Endothelial cell of umbilical vein (primary cell): ENCODE results near the gene RIMBP2. TPM values are rescaled to one million over a fixed set of nuclear protein-coding genes. Genes with fewer than 3 reads are reported as not detected.

Experiments
- BruUV-seq: library from RNA; stranded (reverse); fragments of 400-500 nt; replicated peaks from 2 replicates; lab custom pipeline; 2021; lab: Mats Ljungman, UMichigan
- CTCF ChIA-PET: fragments of 300-600, 350-600 bp; sonication (Branson Sonifier 250); formaldehyde crosslinking; loops from one replicate; lab custom pipeline; 2021; ENCODE audit warnings: antibody characterized with exemption, inconsistent platforms; lab: Charles Lee
- POLR2A ChIA-PET: fragments of 300-600, 350-600 bp; sonication (Branson Sonifier 250); formaldehyde crosslinking; loops from one replicate; lab custom pipeline; 2021; ENCODE audit warnings: antibody characterized with exemption, inconsistent platforms; lab: Charles Lee
- DNase-seq: peaks from one replicate; pipeline ENCODE4 v3.0.0-alpha.2; 2011; ENCODE audit warnings: low read depth, low spot score
- FAIRE-seq: peaks from 2 replicates; lab custom pipeline; 2011; peaks lifted over from hg19 to GRCh38; lab: Jason Lieb, UNC
- H2AFZ ChIP-seq: 2 replicates; pipeline ENCODE4 v1.6.0; 2012; ENCODE audit warnings: low read depth, low read length, control low read depth, inconsistent platforms
- H3K27ac ChIP-seq: 2 replicates; pipeline ENCODE4 v1.5.1; 2011; ENCODE audit warnings: low read depth, mild to moderate bottlenecking, control low read depth, low read length, moderate library complexity; ENCODE audit not compliant: insufficient read depth
- H3K27me3 ChIP-seq, 2 experiments: 2 replicates each; pipeline versions ENCODE4 v1.6.0 to v1.6.1; 2011; ENCODE audit warnings: low read length in 2 of 2, mixed read lengths in 1 of 2; ENCODE audit not compliant: control insufficient read depth in 2 of 2, insufficient read depth in 2 of 2
- H3K36me3 ChIP-seq, 2 experiments: 2 replicates in 1 of 2; 3 replicates in 1 of 2; pipeline ENCODE4 v1.5.1; 2011; ENCODE audit warnings: low read length in 2 of 2, mild to moderate bottlenecking in 1 of 2, moderate library complexity in 1 of 2; ENCODE audit not compliant: control insufficient read depth in 2 of 2, insufficient read depth in 2 of 2; ENCODE audit errors: extremely low read depth in 1 of 2
- H3K4me1 ChIP-seq: 3 replicates; pipeline ENCODE4 v1.5.1; 2011; ENCODE audit warnings: mild to moderate bottlenecking, low read length; ENCODE audit not compliant: control insufficient read depth, insufficient read depth; ENCODE audit errors: extremely low read depth
- H3K4me2 ChIP-seq: 2 replicates; pipeline ENCODE4 v1.6.1; 2011; ENCODE audit warnings: low read length, control low read depth, mixed read lengths; ENCODE audit not compliant: insufficient read depth
- H3K4me3 ChIP-seq, 3 experiments: fragments of 200-600 bp in 1 of 3; sonication (generic), shearing (Covaris generic) in 1 of 3; replicated peaks in 1 of 3; 2 replicates each; pipeline ENCODE4 v1.5.1; 2011 to 2016; ENCODE audit warnings: control low read depth in 3 of 3, low read length in 3 of 3, mild to moderate bottlenecking in 2 of 3, inconsistent platforms in 1 of 3, low read depth in 1 of 3, moderate library complexity in 1 of 3; ENCODE audit not compliant: insufficient read depth in 1 of 3
- H3K79me2 ChIP-seq: 2 replicates; pipeline ENCODE4 v1.6.0; 2012; ENCODE audit warnings: low read length, inconsistent platforms; ENCODE audit not compliant: control insufficient read depth, insufficient read depth
- H3K9ac ChIP-seq: replicated peaks from 2 replicates; pipeline ENCODE3; 2011; ENCODE audit warnings: low read length, control low read depth; ENCODE audit not compliant: insufficient read depth; ENCODE audit errors: extremely low read depth
- H3K9me1 ChIP-seq: replicated peaks from 3 replicates; pipeline ENCODE4 v1.6.0; 2011; ENCODE audit warnings: mild to moderate bottlenecking, low read length; ENCODE audit not compliant: control insufficient read depth, insufficient read depth; ENCODE audit errors: extremely low read depth
- H3K9me3 ChIP-seq: replicated peaks from 2 replicates; pipeline ENCODE4 v1.5.1; 2012; ENCODE audit warnings: low read length, inconsistent platforms; ENCODE audit not compliant: control insufficient read depth, insufficient read depth
- H4K20me1 ChIP-seq: replicated peaks from 2 replicates; pipeline ENCODE3; 2011; ENCODE audit warnings: mild to moderate bottlenecking, low read length; ENCODE audit not compliant: control insufficient read depth, insufficient read depth; ENCODE audit errors: extremely low read depth
- EZH2 ChIP-seq: IDR thresholded peaks from 2 replicates; pipeline ENCODE4 v1.6.1; 2012; ENCODE audit warnings: borderline replicate concordance, low read depth, mild to moderate bottlenecking, moderate library complexity, low read length, inconsistent platforms; ENCODE audit not compliant: severe bottlenecking
- FOS ChIP-seq: IDR thresholded peaks from 2 replicates; pipeline ENCODE4 v1.6.1; 2011; ENCODE audit warnings: mild to moderate bottlenecking, low read length, moderate library complexity, borderline replicate concordance; ENCODE audit not compliant: insufficient read depth
- GATA2 ChIP-seq: IDR thresholded peaks from 2 replicates; pipeline ENCODE4 v1.7.0; 2011; ENCODE audit warnings: low read depth, mild to moderate bottlenecking, moderate library complexity, mixed read lengths, low read length; ENCODE audit not compliant: insufficient read length, insufficient read depth
- JUN ChIP-seq: IDR thresholded peaks from 2 replicates; pipeline ENCODE4 v1.6.1; 2011; ENCODE audit warnings: borderline replicate concordance, low read depth; ENCODE audit not compliant: insufficient read length, insufficient read depth
- MAX ChIP-seq: IDR thresholded peaks from 2 replicates; pipeline ENCODE4 v1.6.1; 2011; ENCODE audit not compliant: insufficient read depth, insufficient read length
- MYC ChIP-seq: IDR thresholded peaks from one replicate; pipeline ENCODE4 v1.6.1; 2011; ENCODE audit warnings: mild to moderate bottlenecking, low read depth, low read length
- POLR2A ChIP-seq: IDR thresholded peaks from 2 replicates; pipeline ENCODE4 v1.6.1; 2012; ENCODE audit warnings: low read depth, mild to moderate bottlenecking, control low read depth, low read length
- POLR2AphosphoS5 ChIP-seq: IDR thresholded peaks from 2 replicates; pipeline ENCODE4 v1.6.1; 2012; ENCODE audit warnings: low read depth, mild to moderate bottlenecking, control low read depth, low read length, moderate library complexity; ENCODE audit not compliant: insufficient read depth
- dilution Hi-C: fragments of 300-500 bp; cut with MboI; formaldehyde crosslinking; loops from one replicate; pipeline ENCODE4 v1.15.0; 2019; ENCODE audit warnings: low sequenced_read_pairs; ENCODE audit not compliant: extremely low pct_ligation_motif_present
- intact Hi-C: fragments of 100-400 bp; cut with micrococcal nuclease; formaldehyde crosslinking; loops from one replicate; pipeline ENCODE4 v1.10.0; 2022
- polyA plus RNA-seq, 4 experiments: library from polyadenylated mRNA; depleted of rRNA in 3 of 4; stranded (reverse) in 3 of 4; unstranded in 1 of 4; fragments of >200 nt; gene quantifications; 2 replicates each; pipeline versions ENCODE4 v1.2.1 to v1.2.3, GENCODE V29; 2011 to 2012; ENCODE audit warnings: missing spikeins in 1 of 4
- total RNA-seq: library from RNA; stranded (reverse); gene quantifications from 2 replicates; pipeline ENCODE4 v1.2.3, GENCODE V29; 2021
- TF ChIP-seq, protein P1 (sequence below), 2 donors: IDR thresholded peaks; 1 replicate in 1 of 2; 2 replicates in 1 of 2; pipeline ENCODE4 v1.5.1; 2011; ENCODE audit warnings: low read length in 2 of 2, mild to moderate bottlenecking in 2 of 2, moderate library complexity in 2 of 2, control low read depth in 1 of 2, inconsistent platforms in 1 of 2, low read depth in 1 of 2; ENCODE audit not compliant: insufficient read depth in 1 of 2; ENCODE audit errors: extremely low read depth in 1 of 2

The RIMBP2 gene
- total and polyA plus RNA-seq, 2 donors (not counting 3 experiments of a cell fraction or from before 2014, with no cell fraction given) = 0.04 TPM; not detected in 1

GRCh38 chr12:130444986-130445385 lies 271.1 kb downstream of the RIMBP2 start:
- ChIA-PET POLR2A (no interaction called here), CTCF (no interaction called here)
- Histone ChIP-seq H3K4me3 (no peak overlapping the region), H3K79me2 (no peaks in the 10 kb centered on the region), H3K36me3 (no peaks in the 10 kb centered on the region), H3K9me3 (peaks cover 14% of the 10 kb centered on the region), H3K27ac (no peak overlapping the region), H3K27me3 (no peaks in the 10 kb centered on the region), H2AFZ (no peak overlapping the region), H4K20me1 (no peaks in the 10 kb centered on the region), H3K4me2 (no peak overlapping the region), H3K9ac (no peak overlapping the region), H3K4me1 (no peaks in the 10 kb centered on the region), H3K9me1 (no peaks in the 10 kb centered on the region)
- dilution Hi-C loops (no loop called here), intact Hi-C loops (loop anchor here (5.0 kb wide), 1 partner anchor 408 kb away; no protein-coding TSS in a partner anchor)
- TF ChIP-seq EZH2 = no peak
- DNase-seq (no peak), FAIRE-seq (no peak)
- BruUV-seq = no TSS peak

DNA sequence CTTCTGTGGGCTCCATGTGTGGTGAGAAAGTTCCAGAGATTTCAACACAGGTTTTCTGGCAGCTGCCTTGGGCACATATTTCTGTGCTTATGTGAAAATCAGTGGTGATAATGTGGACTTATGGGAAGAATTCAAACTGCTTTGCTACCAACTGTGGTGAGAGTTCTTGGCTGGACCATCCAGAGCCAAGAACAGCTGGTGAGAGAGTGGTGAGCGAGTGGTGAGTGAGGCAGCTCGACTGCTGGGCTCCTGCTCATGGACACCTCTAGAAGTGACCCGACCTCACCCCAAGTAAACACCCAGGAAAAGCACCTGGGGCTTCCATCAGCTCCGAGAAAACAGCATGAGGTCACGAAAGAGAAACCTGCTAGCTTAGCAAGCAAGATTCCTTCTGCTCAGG lies 272.0 kb downstream of the RIMBP2 start:
- DNase-seq = no peak
- CTCF ChIA-PET = no interaction called here

More for the DNA sequence above, 272.0 kb downstream of the RIMBP2 start:
- no peaks in the 10 kb centered on the region for H3K9me1 ChIP-seq
- no peak overlapping the region for H3K4me3 ChIP-seq
- no peak overlapping the region for H3K4me2 ChIP-seq
- H3K9ac ChIP-seq = no peak overlapping the region
- no peak for FAIRE-seq
- H3K4me1 ChIP-seq = no peaks in the 10 kb centered on the region
- TF ChIP-seq POLR2AphosphoS5 (no peak), GATA2 (no peak), EZH2 (no peak), FOS (no peak), MYC (no peak), POLR2A (no peak), JUN (no peak), MAX (no peak)
- TF ChIP-seq, protein P1, sequence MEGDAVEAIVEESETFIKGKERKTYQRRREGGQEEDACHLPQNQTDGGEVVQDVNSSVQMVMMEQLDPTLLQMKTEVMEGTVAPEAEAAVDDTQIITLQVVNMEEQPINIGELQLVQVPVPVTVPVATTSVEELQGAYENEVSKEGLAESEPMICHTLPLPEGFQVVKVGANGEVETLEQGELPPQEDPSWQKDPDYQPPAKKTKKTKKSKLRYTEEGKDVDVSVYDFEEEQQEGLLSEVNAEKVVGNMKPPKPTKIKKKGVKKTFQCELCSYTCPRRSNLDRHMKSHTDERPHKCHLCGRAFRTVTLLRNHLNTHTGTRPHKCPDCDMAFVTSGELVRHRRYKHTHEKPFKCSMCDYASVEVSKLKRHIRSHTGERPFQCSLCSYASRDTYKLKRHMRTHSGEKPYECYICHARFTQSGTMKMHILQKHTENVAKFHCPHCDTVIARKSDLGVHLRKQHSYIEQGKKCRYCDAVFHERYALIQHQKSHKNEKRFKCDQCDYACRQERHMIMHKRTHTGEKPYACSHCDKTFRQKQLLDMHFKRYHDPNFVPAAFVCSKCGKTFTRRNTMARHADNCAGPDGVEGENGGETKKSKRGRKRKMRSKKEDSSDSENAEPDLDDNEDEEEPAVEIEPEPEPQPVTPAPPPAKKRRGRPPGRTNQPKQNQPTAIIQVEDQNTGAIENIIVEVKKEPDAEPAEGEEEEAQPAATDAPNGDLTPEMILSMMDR (IDR thresholded peaks at IDR 0.05; ENCODE audit: extremely low read depth in 1 of 2, insufficient read depth in 1 of 2, low read depth in 1 of 2, low read length in 2 of 2) = no peak
- no peaks in the 10 kb centered on the region for H3K79me2 ChIP-seq
- no peaks in the 10 kb centered on the region for H4K20me1 ChIP-seq
- peaks cover 14% of the 10 kb centered on the region for H3K9me3 ChIP-seq
- H3K27me3 ChIP-seq = no peaks in the 10 kb centered on the region
- POLR2A ChIA-PET = no interaction called here
- no TSS peak for BruUV-seq
- no peak overlapping the region for H2AFZ ChIP-seq
- no peaks in the 10 kb centered on the region for H3K36me3 ChIP-seq
- dilution Hi-C loops = no loop called here
- no peak overlapping the region for H3K27ac ChIP-seq
- intact Hi-C loops = loop anchor here (5.0 kb wide), 1 partner anchor 407 kb away; no protein-coding TSS in a partner anchor
